Stimulated activated CD4-positive, alpha-beta T cell treated with anti-CD3 and anti-CD28 coated beads, TNF-alpha, amount 100 ng/mL, for 4 hours (primary cell): ENCODE measurements around the gene SPEM1.
A peak's percentile ranks its signal among the peaks of the same experiment; 100 is the strongest.

Source experiments
- DNase-seq, 3 experiments: peaks; one replicate each; pipeline ENCODE4 v3.0.0-alpha.2; 2020; ENCODE audit warnings: low read depth in 3 of 3

The SPEM1 gene

DNA sequence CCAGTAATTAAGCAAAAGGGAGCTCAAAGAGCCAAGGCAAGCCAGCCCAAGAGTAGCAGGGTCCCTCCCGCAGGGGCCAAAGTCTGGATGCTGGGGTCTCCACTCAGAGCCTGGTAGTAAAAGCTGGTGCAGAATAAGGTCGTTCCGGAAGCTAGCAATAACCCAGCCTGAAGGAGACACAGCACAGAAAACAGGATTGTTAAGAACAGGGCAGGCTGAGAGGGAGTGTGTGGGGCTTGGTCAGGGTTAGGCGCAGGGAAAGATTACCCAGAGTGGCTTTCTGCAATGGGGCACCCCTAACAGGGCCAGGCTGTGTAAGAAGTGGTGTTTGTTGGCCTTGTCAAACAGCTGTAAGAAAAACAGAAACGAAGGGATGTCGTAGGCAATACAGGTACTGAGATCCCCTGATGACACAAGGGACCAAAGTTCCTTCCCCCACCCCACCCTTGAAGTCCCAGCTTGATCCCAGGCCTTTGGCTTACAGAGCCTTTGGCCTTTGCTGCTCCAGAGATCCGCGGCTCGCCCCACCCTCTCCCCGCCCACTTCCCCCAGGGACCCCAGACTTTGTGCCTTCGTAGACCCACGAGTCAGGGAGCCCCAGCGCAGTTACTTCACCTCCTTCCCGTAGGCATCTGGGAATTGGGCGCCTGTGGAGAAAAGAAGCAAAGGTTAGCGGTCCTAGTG is 16.9 kb upstream of the SPEM1 start:
- no peak for DNase-seq

DNA sequence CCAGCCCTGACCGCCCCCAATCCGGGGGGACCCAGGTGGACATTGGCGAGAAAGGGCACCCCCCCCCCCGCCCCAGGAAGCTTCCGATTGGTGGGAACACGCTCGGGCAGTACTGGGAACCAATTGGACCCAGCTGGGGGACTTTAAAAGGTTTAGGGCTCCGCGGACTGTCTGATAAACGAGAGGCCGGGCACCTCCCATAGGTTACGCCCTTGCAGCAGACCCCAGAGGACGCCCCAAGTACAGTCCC is 16.5 kb upstream of the SPEM1 start:
- DNase-seq, result no peak

DNA sequence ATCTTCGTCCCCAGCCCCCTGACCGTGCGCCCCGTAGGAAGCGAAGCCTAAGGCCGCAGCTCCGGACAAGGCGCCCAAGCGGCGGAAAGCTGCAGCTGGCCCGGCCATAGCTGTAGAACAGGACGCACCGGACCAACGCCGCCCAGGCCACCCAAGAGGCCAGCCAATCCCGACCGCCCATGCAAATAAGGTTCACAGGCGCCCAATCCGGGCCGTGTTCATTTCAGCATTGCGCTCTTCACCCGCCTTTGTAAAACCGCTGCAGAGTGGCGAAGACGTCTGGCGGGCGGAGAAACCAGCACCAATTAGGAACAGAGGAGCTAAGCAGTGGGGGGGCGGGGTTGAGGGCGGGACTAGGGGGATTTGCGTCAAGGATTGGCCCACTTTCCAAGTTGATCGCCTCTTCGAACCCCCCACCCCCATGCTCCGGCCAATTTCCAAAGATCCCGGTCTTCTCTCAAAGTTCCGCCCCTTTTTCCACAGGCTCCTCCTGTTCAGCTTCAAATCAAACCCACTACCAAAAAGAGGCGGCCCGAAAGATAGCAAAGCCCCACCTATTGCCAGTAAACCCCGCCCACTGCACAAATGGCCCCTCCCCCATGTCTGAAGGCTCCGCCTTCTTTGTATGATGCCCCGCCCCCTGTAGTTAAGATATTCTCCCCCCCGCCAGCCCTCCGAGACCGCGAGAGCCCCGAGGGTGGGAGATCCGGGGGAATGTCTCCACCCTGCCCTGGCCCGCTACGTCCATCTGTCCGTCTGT is 16.0 kb upstream of the SPEM1 start, which contains the start of gene TMEM256:
TSS of gene TMEM256 (minus strand) at position 121 of the 760 bp plus-strand sequence. CDS start at position 108, 13 bp downstream.
- DNase-seq, result peak; percentile 90 to 93 (median 91)

DNA sequence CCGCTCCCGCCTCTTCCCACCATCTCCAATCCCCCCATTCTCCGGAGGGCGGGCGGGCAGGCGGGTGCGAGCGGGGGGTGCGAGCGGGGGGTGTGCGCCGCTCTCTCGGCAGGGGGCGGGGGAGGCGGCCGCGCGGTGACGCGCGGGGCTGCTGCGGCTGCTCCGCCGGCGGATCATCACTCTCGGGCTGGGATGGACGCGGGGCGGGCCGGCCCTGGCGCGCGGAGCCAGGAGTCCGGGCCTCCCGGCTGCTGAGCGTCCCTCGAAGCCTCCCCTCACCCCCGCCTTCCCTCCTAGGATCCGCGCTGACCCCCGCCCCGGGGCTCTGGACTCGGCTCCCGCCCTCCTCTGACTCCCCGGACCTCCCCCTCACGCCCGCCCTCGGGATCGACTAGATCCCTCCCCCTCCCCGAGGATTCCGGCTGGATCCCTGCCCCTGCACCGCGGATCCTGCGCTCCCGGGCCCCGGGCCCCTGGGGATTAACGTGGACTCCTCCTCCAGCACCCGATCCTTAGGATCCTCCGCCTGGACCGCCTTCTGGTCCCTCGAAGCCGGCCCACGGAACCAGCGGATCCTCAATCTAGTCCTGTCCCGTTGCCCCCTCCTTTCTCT is 15.3 kb upstream of the SPEM1 start:
- DNase-seq, result no peak

DNA sequence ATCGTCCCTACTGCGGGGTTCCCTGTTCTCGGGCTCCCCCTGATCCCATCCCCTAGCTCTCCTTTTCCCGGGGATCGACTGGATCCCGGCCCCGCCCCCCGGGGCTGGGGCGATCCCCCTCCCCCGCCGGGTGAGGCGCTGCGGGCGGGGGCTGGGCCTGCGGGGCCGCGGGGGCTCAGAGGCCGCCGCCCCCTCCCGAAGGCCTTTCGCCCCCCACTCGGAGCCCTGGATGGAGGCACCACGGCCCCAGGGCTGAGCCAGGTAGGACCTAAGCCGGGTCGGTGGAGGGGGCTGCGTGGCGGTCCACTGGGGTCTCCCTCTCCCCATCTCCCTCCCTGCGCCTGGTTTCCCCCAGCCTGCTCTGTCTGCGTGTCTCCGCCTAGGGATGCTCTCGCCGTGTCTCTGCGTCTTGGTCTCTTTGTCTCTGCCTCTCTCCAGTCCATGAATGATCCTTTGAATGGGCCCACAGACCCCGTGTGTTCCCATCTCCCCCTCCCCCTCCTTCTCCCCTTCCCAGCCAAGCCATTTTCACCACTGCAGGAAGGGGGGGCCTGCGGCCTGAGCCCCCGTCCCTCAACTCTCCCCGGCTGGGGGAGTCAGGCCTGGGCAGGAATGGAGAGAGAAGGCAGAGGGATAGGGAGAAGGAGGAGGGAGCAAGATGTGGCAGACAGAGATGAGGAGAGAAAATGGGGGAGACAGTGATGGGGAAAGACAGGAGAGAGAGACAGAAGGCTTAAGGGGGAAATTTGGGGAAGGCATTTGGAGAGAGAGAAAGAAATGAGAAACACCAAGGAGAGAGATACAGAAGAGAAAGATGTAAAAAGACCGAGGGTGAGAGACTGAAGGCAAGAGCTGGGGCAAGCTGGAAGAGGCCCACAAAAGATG is 14.5 kb upstream of the SPEM1 start:
- DNase-seq, result no peak

DNA sequence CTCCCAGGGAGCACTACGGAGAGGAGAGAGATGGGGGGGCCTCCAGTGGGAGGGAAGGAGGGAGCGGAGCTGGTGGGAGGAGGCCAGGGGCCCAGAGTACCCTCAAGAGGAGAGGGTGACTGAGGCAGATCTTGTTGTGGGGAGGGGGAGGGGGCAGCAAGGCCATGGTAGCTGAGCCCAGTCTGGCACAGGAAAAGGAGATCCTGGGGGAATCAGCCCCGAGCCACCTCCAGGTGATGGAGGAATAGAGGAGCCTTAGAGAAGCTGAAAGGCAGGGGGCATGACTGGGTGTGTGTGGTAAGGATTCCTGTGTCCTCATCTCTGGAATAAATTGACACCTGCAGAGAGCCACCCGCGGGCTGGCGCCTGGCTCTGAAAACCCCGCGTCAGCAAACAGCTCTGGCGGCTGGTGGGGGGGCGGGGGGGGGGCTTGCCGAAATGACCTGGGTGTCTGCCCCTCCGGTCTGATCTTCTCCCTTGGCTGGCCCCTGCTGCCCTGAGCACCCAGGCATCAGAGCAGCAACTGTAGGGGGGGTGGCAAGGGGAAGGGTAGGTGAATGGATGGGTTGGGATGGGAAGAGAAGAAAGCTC is 13.8 kb upstream of the SPEM1 start:
- no peak for DNase-seq

DNA sequence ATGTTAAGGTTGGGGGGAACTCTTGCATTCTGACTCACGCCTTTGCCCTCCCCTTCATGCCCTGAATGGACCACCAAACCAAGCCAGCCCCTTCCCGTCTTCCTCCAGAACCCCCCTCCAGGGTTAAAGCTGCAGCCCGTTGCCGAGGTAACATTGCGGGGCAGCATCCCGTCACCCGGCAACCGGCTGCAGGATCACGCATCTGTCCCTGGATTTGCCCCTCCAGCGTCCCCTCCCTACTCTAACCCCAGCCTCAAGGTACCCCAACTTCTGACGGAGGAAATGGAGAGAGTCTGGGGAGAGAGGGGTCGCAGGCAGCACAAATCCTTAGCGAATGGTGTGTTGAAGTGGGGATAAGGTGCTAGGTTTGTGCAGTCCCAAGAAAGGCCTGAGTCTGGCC is 13.0 kb upstream of the SPEM1 start:
- DNase-seq, result no peak

DNA sequence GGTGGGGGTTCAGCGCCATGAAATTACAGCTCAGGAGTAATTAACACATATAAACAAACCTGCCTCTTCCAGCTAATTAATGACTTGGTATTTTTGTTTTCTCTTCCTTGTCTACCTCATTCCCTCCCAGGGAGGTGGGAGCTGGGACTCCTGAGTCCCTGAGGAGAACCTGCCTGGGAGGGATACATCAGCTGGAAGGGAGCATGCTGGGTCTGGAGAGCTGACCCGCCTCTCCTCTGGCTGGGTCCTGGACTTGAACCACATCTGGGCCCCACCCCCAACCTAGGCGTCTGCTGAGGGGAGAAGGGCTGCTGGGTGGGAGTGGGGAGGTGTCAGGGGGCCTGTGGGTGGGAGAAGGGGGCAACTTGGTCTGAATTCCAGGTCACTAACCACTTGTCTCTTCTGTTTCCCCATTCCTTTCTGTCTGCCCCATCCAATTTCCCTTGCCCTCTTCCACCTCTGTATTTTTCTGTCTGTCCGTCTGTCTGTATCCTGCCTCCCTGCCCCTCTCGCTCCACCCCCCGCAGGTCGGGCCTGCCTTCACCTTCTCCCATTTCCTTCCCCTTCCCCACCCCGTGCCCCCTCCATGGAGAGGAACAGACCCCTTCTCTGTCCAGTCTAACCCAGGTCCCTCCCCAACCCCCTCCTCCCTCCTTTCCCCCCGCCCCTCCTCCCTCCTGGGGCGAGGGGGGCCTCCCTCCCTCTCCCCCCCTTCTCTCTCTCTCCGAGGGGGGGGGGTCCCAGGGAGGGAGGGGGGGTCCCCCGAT is 12.5 kb upstream of the SPEM1 start, which contains the start of gene NLGN2:
TSS of gene NLGN2 (plus strand) at position 361 of the 767 bp plus-strand sequence. CDS start 411 bp downstream, outside the sequence.
- no peak for DNase-seq

DNA sequence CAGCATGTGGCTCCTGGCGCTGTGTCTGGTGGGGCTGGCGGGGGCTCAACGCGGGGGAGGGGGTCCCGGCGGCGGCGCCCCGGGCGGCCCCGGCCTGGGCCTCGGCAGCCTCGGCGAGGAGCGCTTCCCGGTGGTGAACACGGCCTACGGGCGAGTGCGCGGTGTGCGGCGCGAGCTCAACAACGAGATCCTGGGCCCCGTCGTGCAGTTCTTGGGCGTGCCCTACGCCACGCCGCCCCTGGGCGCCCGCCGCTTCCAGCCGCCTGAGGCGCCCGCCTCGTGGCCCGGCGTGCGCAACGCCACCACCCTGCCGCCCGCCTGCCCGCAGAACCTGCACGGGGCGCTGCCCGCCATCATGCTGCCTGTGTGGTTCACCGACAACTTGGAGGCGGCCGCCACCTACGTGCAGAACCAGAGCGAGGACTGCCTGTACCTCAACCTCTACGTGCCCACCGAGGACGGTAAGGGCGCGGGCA is 11.8 kb upstream of the SPEM1 start:
- no peak for DNase-seq

DNA sequence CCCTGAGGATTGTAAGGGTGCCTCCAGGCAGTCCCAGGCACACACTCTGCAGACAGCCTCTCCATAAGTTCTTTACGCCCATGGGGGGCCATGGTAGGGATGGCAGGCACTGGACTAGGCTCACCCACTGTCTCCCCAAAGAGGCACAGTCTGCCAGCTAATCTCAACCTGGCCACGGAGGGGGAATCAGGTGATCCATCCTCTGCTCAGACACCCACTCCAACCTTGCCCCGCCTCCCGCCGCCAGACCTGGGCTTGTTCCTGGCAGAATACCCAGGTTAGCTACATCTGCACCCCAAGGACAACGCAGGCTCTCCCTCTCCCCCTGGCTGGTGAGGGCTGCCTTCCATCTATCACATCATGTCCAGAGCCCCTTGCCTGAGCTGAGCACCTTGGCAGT is 11.3 kb upstream of the SPEM1 start:
- no peak for DNase-seq

DNA sequence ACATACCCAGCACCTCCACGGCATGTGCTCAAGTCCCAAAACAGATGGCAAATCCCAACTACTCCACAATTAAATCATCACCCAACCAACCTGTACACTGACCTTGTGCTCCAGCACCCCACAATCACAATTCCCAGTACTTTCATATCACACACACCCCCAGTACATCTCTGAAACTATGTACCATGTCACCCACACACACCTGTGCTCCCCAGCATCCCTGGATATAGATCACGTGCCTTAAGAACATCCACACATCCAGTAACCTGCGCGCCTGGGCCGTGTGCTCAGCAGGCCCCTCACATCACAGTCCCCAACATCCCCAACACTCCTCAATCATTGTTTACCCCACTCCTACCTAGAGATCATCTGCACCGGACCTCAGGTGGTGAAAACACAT is 10.4 kb upstream of the SPEM1 start:
- DNase-seq, result no peak

DNA sequence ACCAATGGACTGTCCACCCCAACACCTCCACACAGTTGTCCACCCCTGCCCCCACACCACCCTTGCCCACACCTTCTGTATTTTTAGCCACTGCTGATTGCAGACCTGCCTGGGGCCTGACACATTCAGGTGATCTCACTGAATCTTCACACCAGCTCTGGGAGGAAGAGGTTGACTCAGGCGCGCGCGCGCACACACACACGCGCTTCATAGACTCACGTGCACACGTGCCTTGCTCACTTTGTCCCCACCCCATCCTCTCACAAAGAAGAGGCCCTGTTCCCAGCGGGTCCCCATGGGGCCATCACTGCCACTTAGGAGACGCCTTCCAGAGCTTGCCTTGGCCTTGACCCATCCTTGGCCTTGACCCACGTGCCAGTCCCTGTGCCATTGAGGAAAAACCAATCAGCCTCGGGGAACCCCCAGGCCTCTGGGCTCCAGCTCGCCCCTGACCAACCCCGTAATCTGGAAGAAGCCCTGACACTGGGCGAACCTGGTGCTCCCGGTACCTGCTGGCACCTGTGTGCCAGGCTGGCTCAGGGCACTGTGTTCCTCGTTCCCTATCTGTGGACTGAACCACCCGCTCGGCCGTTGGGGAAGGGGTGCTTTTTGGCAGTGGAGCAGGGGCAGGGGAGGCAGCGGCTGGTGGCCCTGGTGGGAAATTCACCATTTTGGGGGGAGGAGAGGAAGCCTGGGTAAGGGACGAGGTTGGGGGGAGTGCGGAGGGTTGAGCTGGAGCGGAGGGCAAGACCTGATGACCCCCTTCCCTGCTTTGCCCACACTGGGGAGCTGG is 9.3 kb upstream of the SPEM1 start:
- no peak for DNase-seq

DNA sequence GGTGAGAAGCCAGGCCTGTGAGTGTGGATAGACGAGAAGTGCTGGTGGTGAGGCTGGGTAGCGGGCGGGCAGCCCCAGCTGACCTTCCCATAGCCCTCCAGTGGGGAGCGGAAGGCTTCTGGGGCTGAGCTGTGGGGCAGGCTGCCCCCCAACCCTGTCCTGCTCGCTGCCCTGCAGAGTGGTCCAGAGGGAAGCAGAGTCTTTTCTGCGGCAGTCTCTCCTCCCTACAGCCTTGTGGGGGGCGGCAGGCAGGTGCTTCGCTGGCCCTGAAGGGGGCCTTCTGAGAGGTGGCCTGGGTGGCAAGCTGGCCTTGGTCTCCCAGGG is 8.7 kb upstream of the SPEM1 start:
- no peak for DNase-seq

DNA sequence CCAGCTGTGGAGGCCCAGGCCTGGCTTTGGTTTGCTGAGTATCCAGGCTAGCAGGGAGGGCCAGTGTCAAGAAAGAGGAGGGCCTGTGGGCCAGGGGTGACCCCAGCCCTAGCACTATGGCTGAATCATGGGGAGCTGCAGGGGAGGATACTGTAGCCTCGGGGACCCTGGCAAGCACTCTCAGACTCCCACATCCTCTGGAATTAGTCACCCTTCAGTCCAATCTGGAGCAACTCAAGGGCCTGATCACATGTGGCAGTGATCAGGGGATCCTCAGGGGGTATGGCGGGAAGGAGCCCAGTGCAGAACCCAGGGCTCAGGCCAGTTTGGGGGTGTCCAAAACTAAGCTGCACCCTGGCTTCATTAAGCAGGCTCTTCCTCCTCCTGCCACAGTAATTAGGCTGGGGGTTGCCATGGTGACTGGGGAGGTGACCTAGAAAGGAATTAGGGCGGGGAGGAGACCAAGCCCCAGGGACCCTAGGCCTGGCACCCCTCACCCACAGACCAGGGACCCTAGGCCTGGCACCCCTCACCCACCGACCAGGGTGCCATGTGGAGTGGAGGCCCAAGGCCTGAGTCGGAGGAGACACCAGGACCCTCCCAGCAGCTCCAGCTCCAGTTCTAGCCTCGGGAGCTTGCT is 6.7 kb upstream of the SPEM1 start:
- no peak for DNase-seq

DNA sequence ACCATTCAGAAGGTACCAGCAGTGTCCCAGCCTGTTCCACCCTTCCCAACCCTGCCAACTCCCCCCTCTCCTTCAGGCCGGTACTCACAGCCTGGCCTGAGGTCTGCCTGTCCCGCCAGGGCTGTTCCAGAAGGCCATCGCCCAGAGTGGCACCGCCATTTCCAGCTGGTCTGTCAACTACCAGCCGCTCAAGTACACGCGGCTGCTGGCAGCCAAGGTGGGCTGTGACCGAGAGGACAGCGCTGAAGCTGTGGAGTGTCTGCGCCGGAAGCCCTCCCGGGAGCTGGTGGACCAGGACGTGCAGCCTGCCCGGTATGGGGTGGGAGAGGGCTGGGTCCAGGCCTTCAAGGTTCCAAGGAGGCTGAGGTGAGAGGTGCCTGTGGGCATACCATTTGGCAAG is 5.3 kb upstream of the SPEM1 start:
- no peak for DNase-seq

DNA sequence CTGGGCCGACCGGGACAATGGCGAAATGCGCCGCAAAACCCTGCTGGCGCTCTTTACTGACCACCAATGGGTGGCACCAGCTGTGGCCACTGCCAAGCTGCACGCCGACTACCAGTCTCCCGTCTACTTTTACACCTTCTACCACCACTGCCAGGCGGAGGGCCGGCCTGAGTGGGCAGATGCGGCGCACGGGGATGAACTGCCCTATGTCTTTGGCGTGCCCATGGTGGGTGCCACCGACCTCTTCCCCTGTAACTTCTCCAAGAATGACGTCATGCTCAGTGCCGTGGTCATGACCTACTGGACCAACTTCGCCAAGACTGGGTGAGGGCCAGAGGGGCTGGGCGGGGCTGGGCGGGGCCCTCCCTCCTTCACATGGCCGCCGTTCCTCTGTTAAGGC is 4.3 kb upstream of the SPEM1 start:
- DNase-seq, result no peak

DNA sequence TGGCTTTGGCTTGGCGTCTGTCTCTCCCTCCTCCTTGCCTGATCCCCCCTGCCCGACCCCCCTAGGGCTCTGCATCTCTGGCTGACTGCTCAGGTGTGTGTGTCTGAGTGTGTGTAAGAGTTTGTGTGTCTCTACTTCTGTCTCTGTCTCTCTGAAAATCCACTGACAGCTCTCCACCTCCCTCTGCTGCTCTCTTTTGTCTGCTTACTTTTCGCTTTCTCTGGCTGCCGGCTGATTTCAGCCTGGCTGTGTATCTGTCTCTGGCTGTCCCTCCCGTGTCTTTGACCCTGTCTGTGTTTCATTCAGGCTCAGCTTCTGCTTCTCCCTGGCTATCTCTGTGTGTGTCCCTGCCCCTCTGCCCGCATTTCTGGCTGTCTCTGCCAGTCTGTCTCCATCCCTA is 3.8 kb upstream of the SPEM1 start:
- DNase-seq, result no peak

DNA sequence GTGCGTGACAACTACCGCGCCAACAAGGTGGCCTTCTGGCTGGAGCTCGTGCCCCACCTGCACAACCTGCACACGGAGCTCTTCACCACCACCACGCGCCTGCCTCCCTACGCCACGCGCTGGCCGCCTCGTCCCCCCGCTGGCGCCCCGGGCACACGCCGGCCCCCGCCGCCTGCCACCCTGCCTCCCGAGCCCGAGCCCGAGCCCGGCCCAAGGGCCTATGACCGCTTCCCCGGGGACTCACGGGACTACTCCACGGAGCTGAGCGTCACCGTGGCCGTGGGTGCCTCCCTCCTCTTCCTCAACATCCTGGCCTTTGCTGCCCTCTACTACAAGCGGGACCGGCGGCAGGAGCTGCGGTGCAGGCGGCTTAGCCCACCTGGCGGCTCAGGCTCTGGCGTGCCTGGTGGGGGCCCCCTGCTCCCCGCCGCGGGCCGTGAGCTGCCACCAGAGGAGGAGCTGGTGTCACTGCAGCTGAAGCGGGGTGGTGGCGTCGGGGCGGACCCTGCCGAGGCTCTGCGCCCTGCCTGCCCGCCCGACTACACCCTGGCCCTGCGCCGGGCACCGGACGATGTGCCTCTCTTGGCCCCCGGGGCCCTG is 3.0 kb upstream of the SPEM1 start:
- DNase-seq, result no peak

DNA sequence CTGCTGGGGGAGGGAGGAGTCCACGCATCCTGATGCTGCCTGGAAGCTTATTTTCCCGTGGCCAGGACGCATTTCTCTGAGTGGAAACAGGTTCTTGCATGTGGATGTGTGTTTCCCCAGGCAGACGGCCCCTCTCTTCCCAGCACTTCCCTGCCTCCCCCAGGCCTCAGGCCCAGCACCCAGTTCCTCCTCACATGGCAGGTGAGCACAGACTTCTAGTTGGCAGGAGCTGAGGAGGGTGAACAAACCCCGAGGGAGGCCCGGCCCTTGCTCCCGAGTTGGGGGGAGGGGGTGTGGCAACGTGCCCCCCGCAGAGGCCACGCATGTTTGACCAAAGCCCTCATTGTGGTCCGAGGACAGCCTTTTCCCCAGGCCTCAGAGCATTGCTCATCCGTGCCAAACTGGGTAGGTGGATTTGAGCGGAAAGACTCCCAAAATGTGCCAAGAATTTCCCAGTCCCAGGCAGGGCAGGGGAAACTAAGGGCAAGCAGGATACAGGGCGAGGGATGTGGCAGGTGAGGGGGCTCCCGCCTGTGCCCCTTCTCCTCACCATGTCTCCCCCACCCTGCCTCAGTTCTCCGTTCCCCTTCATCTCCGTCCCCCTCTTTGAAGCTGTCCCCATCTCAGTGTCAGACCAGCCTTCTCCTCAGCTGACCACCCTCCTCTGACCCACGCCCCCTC is 1.5 kb upstream of the SPEM1 start:
- DNase-seq, result no peak
